DMS53 (cell line): ENCODE results near the gene C19orf81.

Source experiments
- DNase-seq: peaks from one replicate; lab custom pipeline; 2025; lab: John Stamatoyannopoulos, UW

Gene C19orf81

GRCh38 chr19:50659318-50660087 lies 10.3 kb downstream of the C19orf81 start:
- no peak for DNase-seq

GRCh38 chr19:50660088-50660366 lies 10.8 kb downstream of the C19orf81 start:
- DNase-seq, result no peak

GRCh38 chr19:50661023-50661422 lies 11.8 kb downstream of the C19orf81 start:
- no peak for DNase-seq

- DNase-seq, result no peak
Measured at GRCh38 chr19:50661766-50662650, 12.8 kb downstream of the C19orf81 start.

- no peak for DNase-seq
Measured at GRCh38 chr19:50662651-50663481, 13.6 kb downstream of the C19orf81 start.

GRCh38 chr19:50663482-50663790 lies 14.2 kb downstream of the C19orf81 start:
- DNase-seq, result peak; percentile 45

GRCh38 chr19:50664204-50664603 lies 15.0 kb downstream of the C19orf81 start:
- no peak for DNase-seq

GRCh38 chr19:50666346-50667176 lies 17.3 kb downstream of the C19orf81 start:
- DNase-seq, result no peak

GRCh38 chr19:50667177-50667758 lies 18.0 kb downstream of the C19orf81 start:
- DNase-seq, result no peak

- DNase-seq, result no peak
Measured at GRCh38 chr19:50667759-50668231, 18.6 kb downstream of the C19orf81 start.

- DNase-seq, result no peak
Measured at GRCh38 chr19:50668416-50668815, 19.2 kb downstream of the C19orf81 start.

GRCh38 chr19:50668879-50669278 lies 19.6 kb downstream of the C19orf81 start:
- no peak for DNase-seq

- DNase-seq, result peak; percentile 19
Measured at GRCh38 chr19:50669302-50670101, 20.3 kb downstream of the C19orf81 start.

GRCh38 chr19:50670102-50670380 lies 20.8 kb downstream of the C19orf81 start:
- DNase-seq, result no peak

- no peak for DNase-seq
Measured at GRCh38 chr19:50673118-50673517, 23.9 kb downstream of the C19orf81 start.

GRCh38 chr19:50676625-50677197 lies 27.5 kb downstream of the C19orf81 start:
- DNase-seq, result no peak

- DNase-seq, result no peak
Measured at GRCh38 chr19:50677636-50678035, 28.4 kb downstream of the C19orf81 start.

GRCh38 chr19:50678323-50678722 lies 29.1 kb downstream of the C19orf81 start:
- DNase-seq, result no peak

GRCh38 chr19:50679177-50680125 lies 30.2 kb downstream of the C19orf81 start:
- DNase-seq, result peak; percentile 75
